A673 (cell line): Measurements from ENCODE around the gene CDHR1. TPM values are rescaled to one million over a fixed set of nuclear protein-coding genes. Genes with fewer than 3 reads are reported as not detected.

ENCODE experiments used
- BruUV-seq: library from RNA; stranded (reverse); fragments of 400-500 nt; replicated peaks from 2 replicates; lab custom pipeline; 2021; lab: Mats Ljungman, UMichigan
- CTCF ChIA-PET: fragments of 300-600 bp; sonication (Branson Sonifier 250); formaldehyde crosslinking; loops from one replicate; lab custom pipeline; 2022; ENCODE audit warnings: antibody characterized with exemption; lab: Charles Lee
- POLR2A ChIA-PET: fragments of 300-600 bp; sonication (Branson Sonifier 250); formaldehyde crosslinking; loops from one replicate; lab custom pipeline; 2022; ENCODE audit warnings: antibody characterized with exemption; ENCODE audit not compliant: low non-redundant PET; lab: Charles Lee
- DNase-seq: peaks from one replicate; pipeline ENCODE4 v3.0.0-alpha.2; 2015; ENCODE audit warnings: low spot score
- H3K27ac ChIP-seq: fragments of 200-600 bp; sonication (generic); 2 replicates; pipeline ENCODE4 v1.5.1; 2016; ENCODE audit warnings: mixed run types, low read depth, mild to moderate bottlenecking, mixed read lengths, antibody characterized with exemption, low read length; ENCODE audit not compliant: poor library complexity, severe bottlenecking
- H3K27me3 ChIP-seq: fragments of 200-600 bp; sonication (generic); replicated peaks from 2 replicates; pipeline ENCODE4 v1.6.1; 2017; ENCODE audit warnings: mixed run types, low read depth, mild to moderate bottlenecking, mixed read lengths, antibody characterized with exemption, low read length; ENCODE audit not compliant: insufficient read depth, poor library complexity
- H3K36me3 ChIP-seq: fragments of 200-600 bp; sonication (generic); 2 replicates; pipeline ENCODE4 v1.6.1; 2016; ENCODE audit warnings: mixed run types, mild to moderate bottlenecking, mixed read lengths, antibody characterized with exemption, low read length; ENCODE audit not compliant: insufficient read depth, poor library complexity, severe bottlenecking
- H3K4me1 ChIP-seq: fragments of 200-600 bp; sonication (generic); 2 replicates; pipeline ENCODE4 v1.6.1; 2017; ENCODE audit warnings: mixed run types, mild to moderate bottlenecking, mixed read lengths, antibody characterized with exemption, low read length; ENCODE audit not compliant: insufficient read depth, poor library complexity, severe bottlenecking
- H3K4me3 ChIP-seq: fragments of 200-600 bp; sonication (generic); 2 replicates; pipeline ENCODE4 v1.5.1; 2016; ENCODE audit warnings: low read depth, mixed run types, mild to moderate bottlenecking, mixed read lengths, low read length; ENCODE audit not compliant: poor library complexity, severe bottlenecking
- H3K9me3 ChIP-seq: fragments of 200-600 bp; sonication (generic); 2 replicates; pipeline ENCODE4 v1.6.1; 2016; ENCODE audit warnings: mixed run types, low read depth, mild to moderate bottlenecking, mixed read lengths, antibody characterized with exemption, low read length; ENCODE audit not compliant: poor library complexity, severe bottlenecking
- CTCF ChIP-seq: fragments of 300-800, 200-600 bp; sonication (generic); conservative IDR thresholded peaks from 2 replicates; pipeline ENCODE4 v1.5.1; 2017; ENCODE audit warnings: low read depth, mild to moderate bottlenecking, antibody characterized with exemption, low read length, moderate library complexity, mixed read lengths
- EZH2 ChIP-seq: fragments of 200-600 bp; sonication (generic); IDR thresholded peaks from 2 replicates; pipeline ENCODE4 v1.6.1; 2017; ENCODE audit warnings: borderline replicate concordance, low read depth, mild to moderate bottlenecking, mixed read lengths, antibody characterized with exemption, low read length; ENCODE audit not compliant: poor library complexity, severe bottlenecking
- intact Hi-C: fragments of 100-400 bp; cut with micrococcal nuclease; formaldehyde crosslinking; loops from one replicate; pipeline ENCODE4 v1.10.0; 2022; ENCODE audit not compliant: unreplicated experiment
- total RNA-seq: library from RNA; stranded (reverse); gene quantifications from 2 replicates; pipeline ENCODE4 v1.2.3, GENCODE V29; 2021

Gene CDHR1
- total RNA-seq, 1 experiment from 2014 or later, result not detected

GRCh38 chr10:84254552-84255478 is 60.5 kb downstream of the CDHR1 start:
- DNase-seq, result peak; percentile 11
- BruUV-seq, result no TSS peak
- no peaks in the 10 kb centered on the region for H3K9me3 ChIP-seq
- POLR2A ChIA-PET, result no interaction called here
- CTCF ChIA-PET, result no interaction called here
- no peak overlapping the region for H3K27ac ChIP-seq
- no peaks in the 10 kb centered on the region for H3K4me1 ChIP-seq
- no peak overlapping the region for H3K4me3 ChIP-seq
- H3K36me3 ChIP-seq, result no peaks in the 10 kb centered on the region
- intact Hi-C loops, result no loop called here
- peaks cover 7% of the 10 kb centered on the region for H3K27me3 ChIP-seq
- no peak for TF ChIP-seq EZH2
- TF ChIP-seq CTCF, result no peak

GRCh38 chr10:84256510-84257342 is 62.4 kb downstream of the CDHR1 start:
- Histone ChIP-seq H3K4me1 (no peaks in the 10 kb centered on the region), H3K9me3 (no peaks in the 10 kb centered on the region), H3K4me3 (no peak overlapping the region), H3K36me3 (no peaks in the 10 kb centered on the region), H3K27ac (no peak overlapping the region), H3K27me3 (peaks cover 7% of the 10 kb centered on the region)
- intact Hi-C loops, result no loop called here
- ChIA-PET POLR2A (no interaction called here), CTCF (interaction anchor here (0.6 to 0.8 kb wide), 2 partner anchors 42 to 308 kb away, joined by 4 read pairs; no protein-coding TSS in a partner anchor)
- peak; percentile 69 for DNase-seq
- no TSS peak for BruUV-seq
- TF ChIP-seq EZH2 (no peak), CTCF (peak; percentile 81)

GRCh38 chr10:84257343-84258020 is 63.1 kb downstream of the CDHR1 start:
- TF ChIP-seq EZH2, result no peak
- intact Hi-C loops, result no loop called here
- no peaks in the 10 kb centered on the region for H3K36me3 ChIP-seq
- ChIA-PET POLR2A (no interaction called here), CTCF (no interaction called here)
- H3K27me3 ChIP-seq, result peaks cover 7% of the 10 kb centered on the region
- no peaks in the 10 kb centered on the region for H3K4me1 ChIP-seq
- DNase-seq, result no peak
- no TSS peak for BruUV-seq
- H3K4me3 ChIP-seq, result no peak overlapping the region
- no peak overlapping the region for H3K27ac ChIP-seq
- H3K9me3 ChIP-seq, result no peaks in the 10 kb centered on the region
